NOMO-1 (cell line): ENCODE data around the gene SPHK2.

Experiments
- DNase-seq, 2 experiments: peaks; one replicate each; lab custom pipeline; 2025; ENCODE audit not compliant: unreplicated experiment in 2 of 2; lab: John Stamatoyannopoulos, UW

Gene SPHK2

DNA sequence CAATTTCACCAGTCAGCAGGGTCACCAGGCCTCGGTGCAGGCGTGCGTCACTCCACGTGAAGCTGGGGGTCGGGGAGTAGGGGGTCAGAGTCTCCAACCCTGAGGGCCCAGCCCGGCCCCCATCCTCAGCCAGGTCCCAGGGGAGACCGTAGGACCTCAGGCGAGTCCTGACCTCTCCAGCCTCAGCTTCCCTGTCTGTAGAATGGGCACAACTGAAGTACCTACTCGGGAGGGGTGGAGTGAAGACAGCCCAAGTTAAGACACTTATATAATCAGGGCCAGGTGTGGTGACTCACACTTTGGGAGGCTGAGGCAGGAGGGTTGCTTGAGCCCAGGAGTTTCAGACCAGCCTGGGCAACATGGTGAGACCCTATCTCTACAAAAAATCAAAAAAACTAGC lies 15.5 kb upstream of the SPHK2 start:
- no peak for DNase-seq

DNA sequence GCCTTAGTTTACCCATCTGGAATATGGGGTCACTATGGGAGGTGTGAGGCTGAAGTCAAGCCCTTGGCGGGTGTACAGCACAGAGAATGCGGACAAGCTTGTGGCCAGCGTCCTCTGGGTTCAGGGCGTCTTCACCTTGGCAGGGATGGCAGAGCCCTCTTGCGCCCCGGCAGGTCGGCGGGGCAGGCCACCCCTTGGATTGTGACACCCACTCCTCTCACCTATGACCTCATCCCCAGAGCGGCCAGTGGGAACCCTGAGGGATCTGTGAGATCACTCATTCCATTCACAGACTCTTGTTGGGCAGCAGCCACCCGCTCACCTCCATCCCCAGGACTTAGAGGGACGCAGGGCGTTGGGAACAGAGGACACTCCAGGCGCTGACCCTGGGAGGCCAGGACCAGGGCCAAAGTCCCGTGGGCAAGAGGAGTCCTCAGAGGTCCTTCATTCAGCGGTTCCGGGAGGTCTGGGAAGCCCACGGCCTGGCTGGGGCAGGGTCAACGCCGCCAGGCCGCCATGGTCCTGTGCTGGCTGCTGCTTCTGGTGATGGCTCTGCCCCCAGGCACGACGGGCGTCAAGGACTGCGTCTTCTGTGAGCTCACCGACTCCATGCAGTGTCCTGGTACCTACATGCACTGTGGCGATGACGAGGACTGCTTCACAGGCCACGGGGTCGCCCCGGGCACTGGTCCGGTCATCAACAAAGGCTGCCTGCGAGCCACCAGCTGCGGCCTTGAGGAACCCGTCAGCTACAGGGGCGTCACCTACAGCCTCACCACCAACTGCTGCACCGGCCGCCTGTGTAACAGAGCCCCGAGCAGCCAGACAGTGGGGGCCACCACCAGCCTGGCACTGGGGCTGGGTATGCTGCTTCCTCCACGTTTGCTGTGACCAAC lies 12.6 kb upstream of the SPHK2 start, which contains the start of gene SPACA4:
TSS of gene SPACA4 (plus strand) at position 280 of the 896 bp plus-strand sequence. CDS start at position 517, 237 bp downstream.
- no peak for DNase-seq

DNA sequence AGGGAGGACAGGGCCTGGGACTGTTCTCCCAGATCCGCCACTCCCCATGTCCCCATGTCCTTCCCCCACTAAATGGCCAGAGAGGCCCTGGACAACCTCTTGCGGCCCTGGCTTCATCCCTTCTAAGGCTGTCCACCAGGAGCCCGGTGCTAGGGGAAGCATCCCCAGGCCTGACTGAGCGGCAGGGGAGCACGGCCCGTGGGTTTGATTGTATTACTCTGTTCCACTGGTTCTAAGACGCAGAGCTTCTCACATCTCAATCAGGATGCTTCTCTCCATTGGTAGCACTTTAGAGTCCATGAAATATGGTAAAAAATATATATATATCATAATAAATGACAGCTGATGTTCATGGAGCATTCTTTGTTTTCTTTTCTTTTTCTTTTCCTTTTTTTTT lies 11.9 kb upstream of the SPHK2 start:
- no peak for DNase-seq

DNA sequence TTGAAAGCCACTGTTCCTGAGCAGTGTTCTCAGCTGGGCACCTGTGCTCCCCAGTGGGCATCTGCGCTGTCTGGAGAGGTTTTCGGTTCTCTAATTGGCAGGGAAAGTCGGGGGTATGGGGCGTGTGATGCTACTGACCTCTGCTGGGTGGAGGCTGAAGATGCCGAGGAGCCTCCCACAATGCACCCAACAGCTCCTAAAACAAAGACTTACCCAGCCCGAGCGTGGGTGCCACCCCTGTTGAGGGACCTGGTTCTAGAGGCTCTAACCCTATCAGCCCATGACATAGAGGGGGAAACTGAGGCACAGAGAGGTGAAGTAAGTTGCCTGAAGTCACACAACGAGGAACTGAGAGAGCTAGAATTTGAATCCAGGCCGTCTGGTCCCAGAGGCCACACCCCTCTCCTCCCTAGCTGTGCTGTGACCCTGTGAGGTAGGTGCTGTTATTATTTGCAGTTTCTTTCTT lies 10.5 kb upstream of the SPHK2 start:
- DNase-seq, result peak; percentile 70 to 73

DNA sequence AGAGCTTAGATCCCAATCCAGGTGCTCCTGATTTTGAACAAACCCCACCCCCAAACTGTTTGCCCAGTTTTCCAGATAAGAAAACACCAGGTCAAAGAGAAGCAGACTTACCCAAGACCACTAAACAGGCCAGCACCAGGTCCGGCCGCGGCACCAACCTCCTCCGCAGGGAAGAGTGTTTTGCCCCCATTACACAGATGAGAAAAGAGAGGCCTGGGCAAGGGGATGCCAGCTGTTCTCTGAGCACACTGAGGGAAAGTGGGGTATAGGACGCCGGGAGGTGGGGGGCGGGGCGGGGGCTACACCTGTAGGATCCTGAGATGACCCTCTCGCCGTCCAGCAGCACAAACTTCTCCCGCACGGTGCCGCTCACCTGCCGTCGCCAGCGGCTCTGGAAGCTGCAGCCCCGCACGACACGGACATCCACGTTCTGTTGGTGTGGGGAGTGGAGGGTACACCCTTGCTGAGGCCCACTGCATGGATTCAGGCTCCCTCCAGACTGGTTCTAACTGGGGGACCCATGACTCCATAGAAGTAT lies 9.7 kb upstream of the SPHK2 start:
- DNase-seq, result no peak

DNA sequence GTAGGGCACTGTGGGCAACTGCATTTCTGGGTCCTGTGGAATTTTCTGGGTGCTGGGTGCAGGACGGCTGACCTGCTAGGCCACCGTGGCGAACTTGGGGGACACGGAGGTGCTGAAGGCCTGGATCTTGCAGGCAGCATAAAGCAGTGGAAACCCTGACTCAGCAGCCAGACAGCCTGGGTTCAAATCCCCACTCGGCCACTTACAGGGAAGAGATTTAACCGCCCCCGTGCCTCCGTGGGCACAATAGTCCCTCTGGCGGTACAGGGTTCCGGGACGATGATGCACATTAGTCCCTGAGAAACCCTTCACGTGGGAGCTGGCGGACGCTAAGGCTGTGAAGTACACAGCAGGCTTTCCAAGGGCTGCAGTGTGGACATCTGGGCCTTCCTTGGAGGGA lies 7.4 kb upstream of the SPHK2 start:
- DNase-seq, result no peak

DNA sequence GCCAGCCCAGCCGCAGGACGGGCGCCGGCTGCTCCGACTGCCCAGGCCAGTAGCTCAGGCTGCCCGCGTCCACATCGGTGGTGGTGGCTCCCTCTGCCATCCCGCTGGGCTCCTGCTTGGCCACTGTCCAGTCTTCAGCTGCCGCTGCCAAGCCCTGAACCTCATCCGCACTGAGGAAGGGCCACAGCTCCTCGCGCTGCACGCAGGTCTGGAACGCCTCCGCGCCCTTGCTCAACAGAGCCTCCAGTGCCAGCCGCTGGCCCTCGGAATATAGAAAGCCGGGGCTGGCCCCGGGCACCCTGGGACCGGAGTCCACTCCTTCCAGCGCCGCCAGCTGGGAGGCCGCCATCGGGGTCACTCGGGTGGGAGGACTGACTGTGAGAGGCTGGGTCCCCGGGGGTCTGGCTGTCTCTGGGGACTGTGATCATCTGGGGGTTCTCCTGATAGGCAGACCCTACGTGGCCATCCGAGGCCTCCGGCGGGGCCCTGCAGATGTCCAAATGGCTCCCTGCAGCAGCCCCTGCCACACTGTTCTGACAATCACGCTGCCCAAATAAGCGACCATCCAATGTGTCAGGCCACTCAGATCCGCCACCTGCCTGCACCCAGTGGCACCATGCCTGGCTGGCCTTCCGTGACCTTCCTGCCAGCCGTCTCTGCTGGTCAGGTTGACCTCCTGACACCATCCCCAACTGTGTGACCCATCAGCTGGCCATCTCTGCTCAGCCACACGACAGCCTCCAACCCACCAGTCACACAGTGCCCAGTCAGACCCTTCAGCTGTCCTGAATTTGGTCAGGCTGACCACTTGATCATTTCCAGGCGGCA lies 6.1 kb upstream of the SPHK2 start:
- no peak for DNase-seq

DNA sequence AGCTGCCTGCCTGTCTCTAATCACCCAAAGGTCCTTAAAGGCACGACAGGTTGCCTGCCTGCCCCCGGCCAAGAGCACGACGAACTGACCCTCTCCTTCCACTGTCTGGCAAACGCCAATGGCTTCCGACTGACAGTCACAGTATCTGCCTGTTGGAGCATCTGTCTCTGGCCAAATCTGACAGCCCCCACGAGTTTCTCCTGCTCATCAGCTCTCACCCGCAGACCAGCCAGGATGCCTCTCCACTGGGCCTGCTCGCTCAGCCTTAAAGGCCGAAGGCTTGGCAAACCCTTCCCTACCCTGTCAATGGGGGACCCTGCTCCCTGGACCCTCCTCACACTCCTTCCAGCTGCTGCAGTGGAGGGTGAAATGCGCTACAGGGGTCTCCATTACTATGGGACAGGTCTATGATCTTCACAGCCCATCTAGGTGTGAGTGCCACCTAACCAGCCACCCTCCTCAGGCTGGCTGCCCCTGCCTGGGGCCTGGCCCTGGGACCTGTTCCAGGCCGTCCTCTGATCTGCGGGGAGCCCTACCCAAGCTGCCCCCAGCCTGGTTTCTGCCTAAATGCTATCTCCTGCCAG lies 5.4 kb upstream of the SPHK2 start:
- DNase-seq, result no peak

DNA sequence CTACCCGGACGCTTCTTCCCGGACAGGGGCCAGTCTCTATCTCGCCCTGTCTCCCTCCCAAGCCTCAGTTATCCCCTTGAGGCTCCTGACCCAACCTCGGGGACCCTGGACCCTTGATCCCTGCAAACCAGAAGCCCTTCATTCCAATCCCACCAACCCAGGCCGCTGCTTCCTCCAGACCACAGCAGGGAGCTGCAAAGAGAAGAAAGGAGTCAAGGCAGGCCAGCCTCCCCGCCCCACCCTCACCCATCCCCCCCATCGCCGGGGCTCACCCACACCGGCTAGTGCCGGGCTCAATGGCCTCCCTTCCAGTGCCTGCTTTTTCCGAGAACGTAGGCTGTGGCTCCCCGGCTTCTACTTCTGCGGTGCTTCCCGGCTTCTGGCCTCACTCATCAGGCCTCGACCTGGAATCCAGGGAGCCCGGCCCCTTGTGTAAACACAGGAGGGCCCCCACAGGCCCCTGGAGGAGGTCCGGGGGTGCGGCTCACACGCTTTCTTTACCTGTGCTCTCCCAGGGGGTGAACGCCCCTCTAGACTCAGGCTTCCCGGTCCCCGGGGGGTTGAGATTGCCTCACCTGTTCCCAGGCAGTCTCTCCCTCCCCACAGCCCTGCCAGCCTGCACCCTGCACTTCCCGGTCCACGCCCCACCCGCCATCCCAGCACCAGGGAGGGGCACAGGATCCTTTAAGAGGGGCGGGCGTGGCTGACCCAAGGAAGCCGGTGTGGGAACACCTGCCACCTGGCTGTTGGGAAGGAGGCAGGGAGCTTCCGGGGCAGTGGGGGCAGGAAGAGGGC lies 4.7 kb upstream of the SPHK2 start, which contains the start of gene FAM83E:
TSS of gene FAM83E (minus strand) at position 641 of the 795 bp plus-strand sequence. CDS start 1,704 bp downstream, outside the sequence.
- DNase-seq, result no peak

DNA sequence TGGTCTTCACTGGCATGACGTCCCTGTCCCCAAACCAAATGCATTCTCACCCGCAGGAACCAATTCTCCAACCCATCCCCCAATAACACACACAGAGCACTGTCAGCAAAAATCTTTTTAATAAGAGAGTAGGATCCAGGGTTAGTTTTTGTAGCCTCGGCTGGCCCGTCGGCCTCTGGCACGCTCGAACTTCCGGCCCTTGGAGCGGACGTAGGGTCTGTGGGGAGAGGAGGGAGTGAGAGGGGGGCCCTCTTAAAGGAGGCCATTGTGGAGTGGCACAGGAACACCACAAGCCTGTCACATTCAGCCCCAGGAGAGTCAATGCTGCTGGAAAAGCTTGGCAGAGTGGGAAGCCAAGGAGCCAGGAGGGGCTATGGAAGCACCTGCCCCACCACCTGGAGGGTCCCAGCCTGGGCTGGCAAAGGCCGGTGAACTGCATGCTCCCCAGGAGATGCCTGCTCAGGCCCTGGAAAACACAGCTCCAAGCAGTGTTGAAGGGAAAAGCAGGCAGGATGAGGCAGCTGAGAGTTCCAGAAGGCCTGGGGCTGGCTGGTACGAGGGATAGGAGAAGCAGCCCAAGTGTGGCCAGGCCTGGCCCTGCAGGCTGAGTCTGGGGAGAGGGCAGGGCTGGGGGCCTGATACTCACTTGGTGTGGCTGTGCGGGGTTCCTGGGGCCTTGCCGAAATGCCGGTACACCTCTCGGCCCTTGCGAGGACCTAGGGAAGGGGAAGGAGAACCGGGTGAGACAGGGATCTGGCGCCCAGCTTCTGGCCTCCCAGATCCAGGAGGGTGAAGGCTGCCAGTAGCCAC lies 3.9 kb upstream of the SPHK2 start:
- no peak for DNase-seq

DNA sequence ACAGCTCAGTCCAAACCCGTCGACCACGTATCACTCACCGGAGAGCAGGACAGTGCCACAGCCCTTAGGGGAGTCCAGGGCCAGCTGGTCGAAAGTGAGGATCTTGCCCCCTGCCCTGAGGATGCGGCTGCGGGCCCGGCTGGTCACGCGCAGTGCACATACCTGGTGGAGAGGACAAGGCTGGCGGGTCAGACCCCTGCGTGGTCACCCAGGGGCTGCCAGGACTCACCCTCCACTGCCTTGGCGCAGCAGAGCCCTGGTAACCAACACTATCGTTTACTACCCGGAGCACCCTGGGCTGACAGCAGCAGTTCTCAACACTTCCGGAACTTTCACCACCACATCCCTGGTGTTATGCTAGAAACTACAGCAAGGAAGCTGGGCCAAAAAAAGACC lies 3.3 kb upstream of the SPHK2 start:
- DNase-seq, result no peak

DNA sequence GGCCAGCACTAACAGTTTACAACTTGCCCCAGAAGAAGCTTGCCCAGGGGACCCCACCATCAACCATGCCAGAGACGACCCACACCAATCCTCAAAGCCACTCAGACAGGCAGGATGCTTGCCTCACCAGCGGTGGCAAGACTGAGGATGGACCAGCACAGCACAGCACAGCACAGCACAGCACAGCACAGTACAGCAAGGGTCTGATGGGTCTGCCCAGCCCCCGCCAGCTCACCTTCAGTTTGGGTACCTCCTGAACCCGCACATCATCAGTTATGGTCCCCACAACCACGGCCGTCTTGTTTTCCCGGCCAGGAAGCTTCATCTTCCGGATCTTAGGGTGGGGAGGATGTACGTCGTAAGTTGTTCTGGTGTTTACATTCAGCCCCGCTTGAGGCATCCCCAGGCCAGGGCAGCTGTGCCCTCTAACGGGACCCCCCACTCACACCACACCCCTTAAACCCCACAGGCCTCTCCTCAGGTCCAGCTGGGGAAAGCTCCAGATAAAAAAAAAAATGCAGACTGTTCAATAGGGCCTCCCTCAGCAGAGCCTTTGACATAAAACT lies 2.7 kb upstream of the SPHK2 start:
- DNase-seq, result no peak

DNA sequence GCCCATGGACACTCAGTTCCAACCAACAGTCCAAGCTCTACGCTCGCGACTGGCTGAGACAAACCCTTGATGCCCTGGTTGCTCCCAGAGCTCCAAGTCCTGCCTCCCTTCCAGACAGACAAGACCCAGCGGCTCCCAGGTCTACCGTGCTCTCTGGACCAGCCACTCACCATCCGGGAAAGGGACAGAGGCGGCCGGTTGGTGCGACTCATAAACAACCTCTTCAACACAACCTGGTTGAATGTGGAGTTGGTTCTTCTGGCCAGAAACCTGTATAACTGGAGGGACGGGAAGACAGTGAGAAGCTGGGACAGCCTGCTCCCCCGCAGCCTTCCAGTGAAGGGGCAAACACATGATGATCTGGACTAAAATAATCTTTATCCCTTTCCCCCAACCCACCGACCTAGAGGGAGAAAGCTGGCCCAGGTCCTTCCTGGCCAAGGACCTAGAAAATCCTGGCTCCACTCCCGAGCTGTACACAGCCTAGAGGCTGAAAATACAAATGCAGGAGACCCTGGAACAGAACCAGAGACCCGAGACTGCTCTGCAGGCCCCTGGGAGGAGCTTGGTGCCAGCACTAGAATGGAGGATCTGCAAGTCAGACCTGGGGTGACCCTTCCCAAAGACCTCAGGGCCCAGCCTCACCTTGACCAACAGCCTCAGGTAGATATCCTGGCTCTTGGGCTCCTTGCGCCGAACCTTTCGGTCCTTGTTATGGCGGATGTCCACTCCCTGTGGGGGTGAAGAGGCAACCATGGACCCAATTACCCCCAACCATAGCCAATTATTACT lies 2.0 kb upstream of the SPHK2 start:
- DNase-seq, result no peak

DNA sequence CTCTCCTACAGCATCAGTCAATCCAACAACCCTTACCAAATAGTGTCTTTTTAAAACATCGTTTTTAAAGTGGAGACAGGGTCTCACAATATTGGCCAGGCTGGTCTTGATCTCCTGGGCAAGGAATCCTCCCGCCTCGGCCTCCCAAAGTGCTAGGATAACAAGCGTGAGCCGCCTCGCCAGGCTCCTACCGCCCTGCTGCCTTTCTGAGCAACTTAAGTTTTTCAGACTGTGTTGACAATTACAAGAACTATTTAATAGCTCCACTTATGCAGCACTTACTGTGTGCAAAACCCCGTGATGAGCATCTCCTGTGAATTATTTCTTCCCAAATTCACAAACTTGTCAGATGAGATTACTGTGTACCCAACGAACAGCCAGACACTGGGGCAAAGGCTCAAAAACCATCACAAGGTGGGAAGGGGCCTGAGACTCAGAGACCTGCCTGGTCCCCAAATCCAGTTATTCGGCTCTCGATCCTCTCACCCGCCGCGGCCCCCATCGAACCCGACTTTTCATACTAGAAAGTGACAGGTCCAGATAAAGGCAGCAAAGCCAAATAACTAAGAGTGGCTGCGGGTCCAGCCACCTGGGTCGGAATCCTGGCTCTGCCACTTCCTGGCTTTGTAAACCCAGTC lies 909 bp upstream of the SPHK2 start:
- peak in 1 of 2 experiments; percentile 45 for DNase-seq

DNA sequence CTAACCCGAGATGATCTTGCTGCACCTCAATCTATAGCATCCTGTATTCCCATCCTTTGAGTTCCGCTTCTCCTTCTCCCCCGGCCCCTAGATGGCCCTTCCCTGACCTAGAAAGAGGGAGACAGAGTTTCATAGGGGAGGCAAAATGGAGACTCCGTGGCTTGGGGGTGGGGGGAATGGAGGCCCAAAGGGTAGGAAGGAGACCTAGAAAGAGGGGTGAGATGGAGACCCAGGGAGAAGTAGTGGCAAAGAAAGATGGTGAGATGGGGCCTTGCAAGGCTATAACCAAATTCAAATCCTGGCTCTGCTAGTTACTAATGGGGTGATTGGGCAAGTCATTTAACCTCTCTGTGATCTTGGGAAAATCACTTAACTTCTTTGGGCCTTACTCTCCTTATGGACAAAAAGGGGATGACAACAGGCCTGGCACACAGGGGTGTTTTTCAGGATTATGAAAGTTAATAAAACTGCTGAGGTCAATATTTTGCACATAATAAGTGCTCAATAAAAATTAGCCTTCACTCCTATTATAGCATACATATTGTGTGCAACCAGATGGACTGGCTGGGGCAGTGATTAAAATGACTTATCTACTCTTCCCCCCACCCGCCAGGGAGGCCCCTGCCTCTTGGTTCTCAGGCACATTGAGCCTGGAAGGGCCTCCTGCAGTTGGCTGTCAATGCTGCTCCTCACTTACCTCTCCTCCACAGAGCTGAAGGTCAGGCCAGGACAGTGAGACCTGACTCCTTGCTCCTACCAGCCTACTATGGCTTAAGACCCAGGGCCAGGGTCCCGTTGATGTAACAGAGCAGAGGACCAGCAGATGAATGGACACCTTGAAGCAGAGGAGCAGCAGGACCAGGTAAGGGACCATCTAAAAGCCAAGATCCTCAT lies 633 bp downstream of the SPHK2 start:
- DNase-seq, result no peak

DNA sequence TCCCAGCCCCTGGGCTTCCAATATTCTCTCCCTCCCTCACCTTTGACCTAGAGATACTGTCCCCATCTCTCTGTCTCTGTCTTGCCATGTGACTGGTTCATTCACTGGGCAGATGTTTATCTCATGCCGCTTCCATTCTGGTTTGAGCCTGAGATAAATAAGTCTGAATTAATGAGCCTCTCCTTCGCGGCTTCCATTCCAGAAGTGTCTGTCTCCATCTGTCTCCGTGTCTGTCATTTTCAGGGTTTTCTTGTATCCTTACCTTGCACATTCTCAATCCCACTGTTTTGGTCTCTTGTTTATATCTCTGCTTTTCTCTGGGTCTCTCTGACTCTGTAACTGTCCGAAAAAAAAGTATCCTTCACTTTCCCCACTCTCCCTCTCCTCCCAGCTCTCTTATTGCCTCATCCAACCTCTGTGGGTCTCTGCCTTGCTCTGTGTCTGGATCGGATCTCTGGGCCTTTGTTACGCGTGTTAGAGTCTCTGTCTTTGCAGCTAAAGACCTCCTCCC lies 4.3 kb downstream of the SPHK2 start:
- no peak for DNase-seq
